NCI-H460 (cell line): ENCODE data around the gene TMEM87B. TPM values are rescaled to one million over a fixed set of nuclear protein-coding genes. Genes with fewer than 3 reads are reported as not detected.
"Not testable (repeated sequence)": the region's sequence is repeated elsewhere in the genome, so short reads cannot be mapped to it uniquely, and the experiment has no call there.

ENCODE experiments used
- DNase-seq: peaks from one replicate; pipeline ENCODE4 v3.0.0-alpha.2; 2016; ENCODE audit warnings: low read depth; ENCODE audit errors: extremely low read depth
- total RNA-seq: library from RNA; depleted of rRNA; stranded (reverse); fragments of >200 nt; shearing (Covaris generic); gene quantifications from 2 replicates; pipeline ENCODE4 v1.2.3, GENCODE V29; 2014

TMEM87B gene
- total RNA-seq, 1 experiment from 2014 or later, result 17.6 TPM

GRCh38 chr2:112032224-112032586, 22.9 kb upstream of the TMEM87B start:
- DNase-seq, result no peak

- no peak for DNase-seq
Measured at GRCh38 chr2:112032689-112033465, 22.2 kb upstream of the TMEM87B start.

GRCh38 chr2:112033600-112033999, 21.5 kb upstream of the TMEM87B start:
- no peak for DNase-seq

- no peak for DNase-seq
Measured at GRCh38 chr2:112034924-112035323, 20.1 kb upstream of the TMEM87B start.

GRCh38 chr2:112035786-112036185, 19.3 kb upstream of the TMEM87B start:
- no peak for DNase-seq

GRCh38 chr2:112039556-112039955, 15.5 kb upstream of the TMEM87B start:
- DNase-seq, result not testable (repeated sequence)

GRCh38 chr2:112040066-112040465, 15.0 kb upstream of the TMEM87B start:
- not testable (repeated sequence) for DNase-seq

GRCh38 chr2:112041460-112041859, 13.6 kb upstream of the TMEM87B start:
- not testable (repeated sequence) for DNase-seq

GRCh38 chr2:112045446-112046014, 9.5 kb upstream of the TMEM87B start:
- no peak for DNase-seq

GRCh38 chr2:112046231-112046630, 8.8 kb upstream of the TMEM87B start:
- DNase-seq, result no peak

- DNase-seq, result no peak
Measured at GRCh38 chr2:112047537-112048235, 7.4 kb upstream of the TMEM87B start.

GRCh38 chr2:112048236-112048592, 6.9 kb upstream of the TMEM87B start:
- DNase-seq, result no peak

- DNase-seq, result peak; percentile 44
Measured at GRCh38 chr2:112048887-112049286, 6.2 kb upstream of the TMEM87B start.

- no peak for DNase-seq
Measured at GRCh38 chr2:112050316-112050715, 4.8 kb upstream of the TMEM87B start.

GRCh38 chr2:112053917-112054846, 887 bp upstream of the TMEM87B start:
- peak; percentile 90 for DNase-seq

GRCh38 chr2:112055730-112056625, 909 bp downstream of the TMEM87B start:
- peak; percentile 28 for DNase-seq

- DNase-seq, result no peak
Measured at GRCh38 chr2:112056626-112056987, 1.5 kb downstream of the TMEM87B start.

- no peak for DNase-seq
Measured at GRCh38 chr2:112059671-112060070, 4.6 kb downstream of the TMEM87B start.

GRCh38 chr2:112061299-112061698, 6.2 kb downstream of the TMEM87B start:
- DNase-seq, result no peak

GRCh38 chr2:112061840-112062239, 6.8 kb downstream of the TMEM87B start:
- no peak for DNase-seq
